Neural cell (in vitro differentiated cells): Measurements from ENCODE around the gene SLC2A4.

ENCODE experiments used
- TAF1 ChIP-seq: IDR thresholded peaks from 2 replicates; pipeline ENCODE4 v1.6.1; 2012; ENCODE audit warnings: low read depth
- TF ChIP-seq, protein P1 (sequence below): fragments of 450-650 bp; IDR thresholded peaks from 2 replicates; pipeline ENCODE4 v1.5.1; 2014; ENCODE audit warnings: antibody characterized with exemption, mild to moderate bottlenecking, moderate library complexity; ENCODE audit not compliant: poor library complexity, severe bottlenecking

DNA sequence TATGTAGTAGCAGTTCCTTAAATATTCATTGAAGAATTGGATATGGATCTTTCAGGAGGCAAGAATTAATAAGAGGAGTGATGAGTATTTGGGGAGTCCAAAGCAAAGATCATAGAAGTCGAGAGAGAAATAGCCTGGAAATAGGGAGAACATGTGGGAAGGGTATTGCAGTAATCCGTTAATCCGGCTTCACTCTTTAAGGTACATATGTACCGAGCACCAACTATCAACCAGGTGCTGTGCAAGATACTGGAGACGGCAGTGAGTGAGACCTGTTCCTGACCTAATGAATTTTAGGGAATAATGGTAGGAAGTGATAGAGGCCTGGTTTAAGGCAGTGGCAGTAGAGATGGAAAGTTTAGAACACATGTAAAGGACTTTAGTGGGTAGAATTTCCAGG, 28.4 kb upstream of the SLC2A4 start:
- TF ChIP-seq TAF1: no peak
- TF ChIP-seq, protein P1, sequence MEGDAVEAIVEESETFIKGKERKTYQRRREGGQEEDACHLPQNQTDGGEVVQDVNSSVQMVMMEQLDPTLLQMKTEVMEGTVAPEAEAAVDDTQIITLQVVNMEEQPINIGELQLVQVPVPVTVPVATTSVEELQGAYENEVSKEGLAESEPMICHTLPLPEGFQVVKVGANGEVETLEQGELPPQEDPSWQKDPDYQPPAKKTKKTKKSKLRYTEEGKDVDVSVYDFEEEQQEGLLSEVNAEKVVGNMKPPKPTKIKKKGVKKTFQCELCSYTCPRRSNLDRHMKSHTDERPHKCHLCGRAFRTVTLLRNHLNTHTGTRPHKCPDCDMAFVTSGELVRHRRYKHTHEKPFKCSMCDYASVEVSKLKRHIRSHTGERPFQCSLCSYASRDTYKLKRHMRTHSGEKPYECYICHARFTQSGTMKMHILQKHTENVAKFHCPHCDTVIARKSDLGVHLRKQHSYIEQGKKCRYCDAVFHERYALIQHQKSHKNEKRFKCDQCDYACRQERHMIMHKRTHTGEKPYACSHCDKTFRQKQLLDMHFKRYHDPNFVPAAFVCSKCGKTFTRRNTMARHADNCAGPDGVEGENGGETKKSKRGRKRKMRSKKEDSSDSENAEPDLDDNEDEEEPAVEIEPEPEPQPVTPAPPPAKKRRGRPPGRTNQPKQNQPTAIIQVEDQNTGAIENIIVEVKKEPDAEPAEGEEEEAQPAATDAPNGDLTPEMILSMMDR: no peak
